WTC11 (cell line): ENCODE results near the gene OR1K1. TPM values are rescaled to one million over a fixed set of nuclear protein-coding genes. Genes with fewer than 3 reads are reported as not detected.

Experiments
- ATAC-seq: fragments of 200-7000 bp; cut with Tn5 transposase; 2 replicates; pipeline ENCODE4 v1.10.0; 2021; ENCODE audit warnings: mild to moderate bottlenecking, moderate library complexity
- CTCF ChIA-PET: fragments of 300-600 bp; sonication (Branson Sonifier 250); formaldehyde crosslinking; loops from one replicate; lab custom pipeline; 2021; ENCODE audit warnings: antibody characterized with exemption; lab: Charles Lee
- POLR2A ChIA-PET: fragments of 350-600 bp; sonication (Branson Sonifier 250); formaldehyde crosslinking; loops from one replicate; lab custom pipeline; 2021; ENCODE audit warnings: antibody characterized with exemption; lab: Charles Lee
- DNase-seq: peaks from one replicate; pipeline ENCODE4 v3.0.0; 2021; ENCODE audit warnings: low spot score
- H3K27ac Mint-ChIP-seq: 2 replicates; pipeline ENCODE4 v1.8.0; 2021; ENCODE audit warnings: mixed read lengths
- H3K27me3 Mint-ChIP-seq: 2 replicates; pipeline ENCODE4 v1.8.0; 2021; ENCODE audit warnings: low read depth, mild to moderate bottlenecking, moderate library complexity, mixed read lengths
- H3K36me3 Mint-ChIP-seq: 2 replicates; pipeline ENCODE4 v1.8.0; 2021; ENCODE audit warnings: mixed read lengths
- H3K4me1 Mint-ChIP-seq: 2 replicates; pipeline ENCODE4 v1.8.0; 2022; ENCODE audit warnings: mixed read lengths
- H3K4me3 Mint-ChIP-seq: 2 replicates; pipeline ENCODE4 v1.8.0; 2021; ENCODE audit warnings: mild to moderate bottlenecking, moderate library complexity, mixed read lengths
- H3K9me3 Mint-ChIP-seq: 2 replicates; pipeline ENCODE4 v1.8.0; 2021; ENCODE audit warnings: mixed read lengths
- CBFB ChIP-seq: sonication (generic); formaldehyde crosslinking; IDR thresholded peaks from 2 replicates; pipeline ENCODE4 v1.8.1; 2022; ENCODE audit warnings: mild to moderate bottlenecking, low read depth, missing genetic modification reagents
- FOXJ3 ChIP-seq: sonication (generic); formaldehyde crosslinking; IDR thresholded peaks from 2 replicates; pipeline ENCODE4 v1.9.0; 2021; ENCODE audit warnings: missing genetic modification reagents, mild to moderate bottlenecking, borderline replicate concordance
- FOXP1 ChIP-seq: sonication (generic); formaldehyde crosslinking; IDR thresholded peaks from 2 replicates; pipeline ENCODE4 v1.8.0; 2022; ENCODE audit warnings: missing genetic modification reagents, mild to moderate bottlenecking, moderate library complexity, borderline replicate concordance
- HMGA2 ChIP-seq: fragments of 250-450 bp; sonication (Bioruptor Pico); IDR thresholded peaks from 2 replicates; pipeline ENCODE4 v1.4.0; 2021; ENCODE audit warnings: mild to moderate bottlenecking, moderate library complexity
- MXD4 ChIP-seq: fragments of 250-450 bp; sonication (Bioruptor Pico); IDR thresholded peaks from 2 replicates; pipeline ENCODE4 v1.8.0; 2021; ENCODE audit warnings: mild to moderate bottlenecking, moderate library complexity, borderline replicate concordance
- RELA ChIP-seq: sonication (generic); formaldehyde crosslinking; IDR thresholded peaks from 2 replicates; pipeline ENCODE4 v1.8.1; 2022; ENCODE audit warnings: missing genetic modification reagents, mild to moderate bottlenecking, borderline replicate concordance
- ZNF263 ChIP-seq: sonication (generic); formaldehyde crosslinking; IDR thresholded peaks from 2 replicates; pipeline ENCODE4 v1.8.1; 2022; ENCODE audit warnings: low read depth, mild to moderate bottlenecking, moderate library complexity, missing genetic modification reagents
- total RNA-seq: library from RNA; stranded (reverse); gene quantifications from 3 replicates; pipeline ENCODE4 v1.2.3, GENCODE V29; 2021
- TF ChIP-seq, protein P1 (sequence below): sonication (generic); formaldehyde crosslinking; IDR thresholded peaks from 2 replicates; pipeline ENCODE4 v1.8.0; 2022; ENCODE audit warnings: mild to moderate bottlenecking, missing genetic modification reagents
- TF ChIP-seq, protein P2 (sequence below): sonication (generic); formaldehyde crosslinking; IDR thresholded peaks from 2 replicates; pipeline ENCODE4 v1.8.0; 2023; ENCODE audit warnings: missing genetic modification reagents
- TF ChIP-seq, protein P3 (sequence below): sonication (generic); formaldehyde crosslinking; IDR thresholded peaks from 2 replicates; pipeline ENCODE4 v1.8.0; 2023; ENCODE audit warnings: missing genetic modification reagents, mild to moderate bottlenecking, borderline replicate concordance
- TF ChIP-seq, protein P4 (sequence below): sonication (generic); formaldehyde crosslinking; IDR thresholded peaks from 2 replicates; pipeline ENCODE4 v1.8.1; 2023; ENCODE audit warnings: mild to moderate bottlenecking, missing genetic modification reagents, borderline replicate concordance
- TF ChIP-seq, protein P5 (sequence below): sonication (generic); formaldehyde crosslinking; IDR thresholded peaks from 2 replicates; pipeline ENCODE4 v1.8.1; 2022; ENCODE audit warnings: low read depth, missing genetic modification reagents, borderline replicate concordance
- TF ChIP-seq, protein P6 (sequence below): sonication (generic); formaldehyde crosslinking; IDR thresholded peaks from 2 replicates; pipeline ENCODE4 v1.8.1; 2022; ENCODE audit warnings: missing genetic modification reagents, borderline replicate concordance
- TF ChIP-seq, protein P7 (sequence below): sonication (generic); formaldehyde crosslinking; IDR thresholded peaks from 2 replicates; pipeline ENCODE4 v1.8.1; 2023; ENCODE audit warnings: mild to moderate bottlenecking, missing genetic modification reagents

The OR1K1 gene
- total RNA-seq, 1 experiment from 2014 or later = not detected

DNA sequence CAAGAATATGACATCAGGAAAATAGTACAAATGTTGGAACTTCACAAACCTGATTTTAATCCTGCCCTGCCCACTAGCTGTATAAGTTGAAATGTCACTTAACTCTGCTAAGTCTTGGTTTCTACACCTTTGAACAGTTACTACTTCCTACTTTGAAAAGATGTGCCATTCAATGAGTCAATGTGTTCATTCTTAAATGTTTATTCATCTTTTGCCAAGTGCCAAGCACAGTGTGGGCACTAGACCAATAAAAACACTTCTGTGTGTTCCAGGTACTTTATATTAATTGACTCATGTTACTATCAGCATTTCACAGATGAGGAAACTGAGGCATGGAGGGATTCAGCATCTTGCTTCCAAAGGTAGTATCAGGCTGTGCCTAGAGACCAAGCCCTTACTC lies 15.6 kb downstream of the OR1K1 start (continued):
- TF ChIP-seq, protein P1, sequence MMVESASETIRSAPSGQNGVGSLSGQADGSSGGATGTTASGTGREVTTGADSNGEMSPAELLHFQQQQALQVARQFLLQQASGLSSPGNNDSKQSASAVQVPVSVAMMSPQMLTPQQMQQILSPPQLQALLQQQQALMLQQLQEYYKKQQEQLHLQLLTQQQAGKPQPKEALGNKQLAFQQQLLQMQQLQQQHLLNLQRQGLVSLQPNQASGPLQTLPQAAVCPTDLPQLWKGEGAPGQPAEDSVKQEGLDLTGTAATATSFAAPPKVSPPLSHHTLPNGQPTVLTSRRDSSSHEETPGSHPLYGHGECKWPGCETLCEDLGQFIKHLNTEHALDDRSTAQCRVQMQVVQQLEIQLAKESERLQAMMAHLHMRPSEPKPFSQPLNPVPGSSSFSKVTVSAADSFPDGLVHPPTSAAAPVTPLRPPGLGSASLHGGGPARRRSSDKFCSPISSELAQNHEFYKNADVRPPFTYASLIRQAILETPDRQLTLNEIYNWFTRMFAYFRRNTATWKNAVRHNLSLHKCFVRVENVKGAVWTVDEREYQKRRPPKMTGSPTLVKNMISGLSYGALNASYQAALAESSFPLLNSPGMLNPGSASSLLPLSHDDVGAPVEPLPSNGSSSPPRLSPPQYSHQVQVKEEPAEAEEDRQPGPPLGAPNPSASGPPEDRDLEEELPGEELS (CRISPR knock-in tag) = no peak
- TF ChIP-seq RELA (CRISPR knock-in tag) (no peak), FOXJ3 (CRISPR knock-in tag) (no peak), FOXP1 (CRISPR knock-in tag) (no peak)
- TF ChIP-seq, protein P2, sequence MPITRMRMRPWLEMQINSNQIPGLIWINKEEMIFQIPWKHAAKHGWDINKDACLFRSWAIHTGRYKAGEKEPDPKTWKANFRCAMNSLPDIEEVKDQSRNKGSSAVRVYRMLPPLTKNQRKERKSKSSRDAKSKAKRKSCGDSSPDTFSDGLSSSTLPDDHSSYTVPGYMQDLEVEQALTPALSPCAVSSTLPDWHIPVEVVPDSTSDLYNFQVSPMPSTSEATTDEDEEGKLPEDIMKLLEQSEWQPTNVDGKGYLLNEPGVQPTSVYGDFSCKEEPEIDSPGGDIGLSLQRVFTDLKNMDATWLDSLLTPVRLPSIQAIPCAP (CRISPR knock-in tag) = no peak

DNA sequence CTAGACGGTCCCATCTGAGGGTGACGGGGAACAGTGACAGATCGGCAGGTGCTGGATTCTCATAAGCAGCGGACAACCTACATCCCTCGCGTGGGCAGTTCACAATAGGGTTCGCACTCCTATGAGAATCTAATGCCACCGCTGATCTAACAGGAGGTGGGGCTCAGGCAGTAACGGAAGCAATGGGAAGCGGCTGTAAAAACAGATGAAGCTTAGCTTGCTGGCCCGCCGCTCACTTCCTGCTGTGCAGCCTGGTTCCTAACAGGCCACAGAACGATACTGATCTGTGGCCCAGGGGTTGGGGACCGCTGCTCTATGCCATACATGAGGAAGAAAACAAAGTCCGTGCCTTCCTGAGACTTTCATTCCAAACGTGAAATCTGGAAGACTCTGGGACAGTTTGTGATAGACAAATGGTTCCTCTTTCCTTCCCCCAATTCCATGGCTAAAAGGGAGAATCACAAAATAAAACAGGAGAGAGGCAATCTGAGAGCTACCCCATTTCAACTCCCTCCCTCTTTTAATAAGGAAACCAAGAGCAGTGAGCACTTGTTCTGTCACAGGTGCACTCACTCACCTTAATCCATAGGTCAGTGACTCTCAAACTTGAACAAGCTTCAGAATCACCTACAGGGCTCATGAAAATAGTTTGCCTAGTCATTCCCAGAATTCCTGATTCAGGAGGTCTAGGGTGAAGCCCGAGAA lies 16.4 kb downstream of the OR1K1 start:
- H3K9me3 Mint-ChIP-seq = no peaks in the 10 kb centered on the region
- CTCF ChIA-PET = interaction anchor here (1.8 kb wide), 1 partner anchor 353 kb away, joined by 6 read pairs; no protein-coding TSS in a partner anchor
- no peak overlapping the region for H3K27ac Mint-ChIP-seq
- no peaks in the 10 kb centered on the region for H3K4me1 Mint-ChIP-seq
- H3K27me3 Mint-ChIP-seq = no peaks in the 10 kb centered on the region
- no peak overlapping the region for H3K4me3 Mint-ChIP-seq
- H3K36me3 Mint-ChIP-seq = peaks cover 23% of the 10 kb centered on the region
- POLR2A ChIA-PET = no interaction called here
- DNase-seq (no peak), ATAC-seq (no peak)
- TF ChIP-seq HMGA2 (CRISPR knock-in tag) (no peak), FOXJ3 (CRISPR knock-in tag) (no peak), CBFB (no peak), MXD4 (CRISPR knock-in tag) (no peak)
- TF ChIP-seq, protein P3, sequence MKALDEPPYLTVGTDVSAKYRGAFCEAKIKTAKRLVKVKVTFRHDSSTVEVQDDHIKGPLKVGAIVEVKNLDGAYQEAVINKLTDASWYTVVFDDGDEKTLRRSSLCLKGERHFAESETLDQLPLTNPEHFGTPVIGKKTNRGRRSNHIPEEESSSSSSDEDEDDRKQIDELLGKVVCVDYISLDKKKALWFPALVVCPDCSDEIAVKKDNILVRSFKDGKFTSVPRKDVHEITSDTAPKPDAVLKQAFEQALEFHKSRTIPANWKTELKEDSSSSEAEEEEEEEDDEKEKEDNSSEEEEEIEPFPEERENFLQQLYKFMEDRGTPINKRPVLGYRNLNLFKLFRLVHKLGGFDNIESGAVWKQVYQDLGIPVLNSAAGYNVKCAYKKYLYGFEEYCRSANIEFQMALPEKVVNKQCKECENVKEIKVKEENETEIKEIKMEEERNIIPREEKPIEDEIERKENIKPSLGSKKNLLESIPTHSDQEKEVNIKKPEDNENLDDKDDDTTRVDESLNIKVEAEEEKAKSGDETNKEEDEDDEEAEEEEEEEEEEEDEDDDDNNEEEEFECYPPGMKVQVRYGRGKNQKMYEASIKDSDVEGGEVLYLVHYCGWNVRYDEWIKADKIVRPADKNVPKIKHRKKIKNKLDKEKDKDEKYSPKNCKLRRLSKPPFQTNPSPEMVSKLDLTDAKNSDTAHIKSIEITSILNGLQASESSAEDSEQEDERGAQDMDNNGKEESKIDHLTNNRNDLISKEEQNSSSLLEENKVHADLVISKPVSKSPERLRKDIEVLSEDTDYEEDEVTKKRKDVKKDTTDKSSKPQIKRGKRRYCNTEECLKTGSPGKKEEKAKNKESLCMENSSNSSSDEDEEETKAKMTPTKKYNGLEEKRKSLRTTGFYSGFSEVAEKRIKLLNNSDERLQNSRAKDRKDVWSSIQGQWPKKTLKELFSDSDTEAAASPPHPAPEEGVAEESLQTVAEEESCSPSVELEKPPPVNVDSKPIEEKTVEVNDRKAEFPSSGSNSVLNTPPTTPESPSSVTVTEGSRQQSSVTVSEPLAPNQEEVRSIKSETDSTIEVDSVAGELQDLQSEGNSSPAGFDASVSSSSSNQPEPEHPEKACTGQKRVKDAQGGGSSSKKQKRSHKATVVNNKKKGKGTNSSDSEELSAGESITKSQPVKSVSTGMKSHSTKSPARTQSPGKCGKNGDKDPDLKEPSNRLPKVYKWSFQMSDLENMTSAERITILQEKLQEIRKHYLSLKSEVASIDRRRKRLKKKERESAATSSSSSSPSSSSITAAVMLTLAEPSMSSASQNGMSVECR (CRISPR knock-in tag) = no peak

DNA sequence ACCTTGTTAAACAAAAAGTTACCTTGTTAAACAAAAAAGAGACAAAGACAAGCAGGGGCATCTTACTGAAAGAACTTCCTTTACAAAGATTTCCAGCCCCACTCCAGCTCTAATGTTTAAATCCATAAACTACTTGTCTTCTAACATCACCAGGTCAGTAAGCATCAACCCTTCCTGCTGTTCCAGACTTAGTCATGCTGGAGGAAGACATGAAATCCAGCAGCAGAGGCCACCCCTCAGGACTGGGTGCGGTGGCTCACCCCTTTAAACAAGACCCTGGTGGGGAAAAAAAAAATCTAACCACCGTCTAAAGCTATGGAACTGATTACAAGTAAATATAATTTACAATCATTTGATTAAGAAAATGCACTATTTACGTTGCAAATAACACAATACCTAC lies 19.4 kb downstream of the OR1K1 start:
- peaks cover 41% of the 10 kb centered on the region for H3K36me3 Mint-ChIP-seq
- POLR2A ChIA-PET = no interaction called here
- no peaks in the 10 kb centered on the region for H3K4me1 Mint-ChIP-seq
- no peaks in the 10 kb centered on the region for H3K27me3 Mint-ChIP-seq
- H3K9me3 Mint-ChIP-seq = no peaks in the 10 kb centered on the region
- no peak overlapping the region for H3K4me3 Mint-ChIP-seq
- CTCF ChIA-PET = interaction anchor here (1.4 kb wide), 1 partner anchor 321 kb away, joined by 4 read pairs; no protein-coding TSS in a partner anchor
- no peak overlapping the region for H3K27ac Mint-ChIP-seq
- DNase-seq (no peak), ATAC-seq (no peak)
- TF ChIP-seq RELA (CRISPR knock-in tag) (no peak), ZNF263 (CRISPR knock-in tag) (no peak)
- TF ChIP-seq, protein P4, sequence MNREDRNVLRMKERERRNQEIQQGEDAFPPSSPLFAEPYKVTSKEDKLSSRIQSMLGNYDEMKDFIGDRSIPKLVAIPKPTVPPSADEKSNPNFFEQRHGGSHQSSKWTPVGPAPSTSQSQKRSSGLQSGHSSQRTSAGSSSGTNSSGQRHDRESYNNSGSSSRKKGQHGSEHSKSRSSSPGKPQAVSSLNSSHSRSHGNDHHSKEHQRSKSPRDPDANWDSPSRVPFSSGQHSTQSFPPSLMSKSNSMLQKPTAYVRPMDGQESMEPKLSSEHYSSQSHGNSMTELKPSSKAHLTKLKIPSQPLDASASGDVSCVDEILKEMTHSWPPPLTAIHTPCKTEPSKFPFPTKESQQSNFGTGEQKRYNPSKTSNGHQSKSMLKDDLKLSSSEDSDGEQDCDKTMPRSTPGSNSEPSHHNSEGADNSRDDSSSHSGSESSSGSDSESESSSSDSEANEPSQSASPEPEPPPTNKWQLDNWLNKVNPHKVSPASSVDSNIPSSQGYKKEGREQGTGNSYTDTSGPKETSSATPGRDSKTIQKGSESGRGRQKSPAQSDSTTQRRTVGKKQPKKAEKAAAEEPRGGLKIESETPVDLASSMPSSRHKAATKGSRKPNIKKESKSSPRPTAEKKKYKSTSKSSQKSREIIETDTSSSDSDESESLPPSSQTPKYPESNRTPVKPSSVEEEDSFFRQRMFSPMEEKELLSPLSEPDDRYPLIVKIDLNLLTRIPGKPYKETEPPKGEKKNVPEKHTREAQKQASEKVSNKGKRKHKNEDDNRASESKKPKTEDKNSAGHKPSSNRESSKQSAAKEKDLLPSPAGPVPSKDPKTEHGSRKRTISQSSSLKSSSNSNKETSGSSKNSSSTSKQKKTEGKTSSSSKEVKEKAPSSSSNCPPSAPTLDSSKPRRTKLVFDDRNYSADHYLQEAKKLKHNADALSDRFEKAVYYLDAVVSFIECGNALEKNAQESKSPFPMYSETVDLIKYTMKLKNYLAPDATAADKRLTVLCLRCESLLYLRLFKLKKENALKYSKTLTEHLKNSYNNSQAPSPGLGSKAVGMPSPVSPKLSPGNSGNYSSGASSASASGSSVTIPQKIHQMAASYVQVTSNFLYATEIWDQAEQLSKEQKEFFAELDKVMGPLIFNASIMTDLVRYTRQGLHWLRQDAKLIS = no peak
- TF ChIP-seq, protein P5, sequence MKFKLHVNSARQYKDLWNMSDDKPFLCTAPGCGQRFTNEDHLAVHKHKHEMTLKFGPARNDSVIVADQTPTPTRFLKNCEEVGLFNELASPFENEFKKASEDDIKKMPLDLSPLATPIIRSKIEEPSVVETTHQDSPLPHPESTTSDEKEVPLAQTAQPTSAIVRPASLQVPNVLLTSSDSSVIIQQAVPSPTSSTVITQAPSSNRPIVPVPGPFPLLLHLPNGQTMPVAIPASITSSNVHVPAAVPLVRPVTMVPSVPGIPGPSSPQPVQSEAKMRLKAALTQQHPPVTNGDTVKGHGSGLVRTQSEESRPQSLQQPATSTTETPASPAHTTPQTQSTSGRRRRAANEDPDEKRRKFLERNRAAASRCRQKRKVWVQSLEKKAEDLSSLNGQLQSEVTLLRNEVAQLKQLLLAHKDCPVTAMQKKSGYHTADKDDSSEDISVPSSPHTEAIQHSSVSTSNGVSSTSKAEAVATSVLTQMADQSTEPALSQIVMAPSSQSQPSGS (CRISPR knock-in tag) = no peak
- TF ChIP-seq, protein P6, sequence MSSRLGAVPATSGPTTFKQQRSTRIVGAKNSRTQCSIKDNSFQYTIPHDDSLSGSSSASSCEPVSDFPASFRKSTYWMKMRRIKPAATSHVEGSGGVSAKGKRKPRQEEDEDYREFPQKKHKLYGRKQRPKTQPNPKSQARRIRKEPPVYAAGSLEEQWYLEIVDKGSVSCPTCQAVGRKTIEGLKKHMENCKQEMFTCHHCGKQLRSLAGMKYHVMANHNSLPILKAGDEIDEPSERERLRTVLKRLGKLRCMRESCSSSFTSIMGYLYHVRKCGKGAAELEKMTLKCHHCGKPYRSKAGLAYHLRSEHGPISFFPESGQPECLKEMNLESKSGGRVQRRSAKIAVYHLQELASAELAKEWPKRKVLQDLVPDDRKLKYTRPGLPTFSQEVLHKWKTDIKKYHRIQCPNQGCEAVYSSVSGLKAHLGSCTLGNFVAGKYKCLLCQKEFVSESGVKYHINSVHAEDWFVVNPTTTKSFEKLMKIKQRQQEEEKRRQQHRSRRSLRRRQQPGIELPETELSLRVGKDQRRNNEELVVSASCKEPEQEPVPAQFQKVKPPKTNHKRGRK (CRISPR knock-in tag) = no peak
- TF ChIP-seq, protein P7, sequence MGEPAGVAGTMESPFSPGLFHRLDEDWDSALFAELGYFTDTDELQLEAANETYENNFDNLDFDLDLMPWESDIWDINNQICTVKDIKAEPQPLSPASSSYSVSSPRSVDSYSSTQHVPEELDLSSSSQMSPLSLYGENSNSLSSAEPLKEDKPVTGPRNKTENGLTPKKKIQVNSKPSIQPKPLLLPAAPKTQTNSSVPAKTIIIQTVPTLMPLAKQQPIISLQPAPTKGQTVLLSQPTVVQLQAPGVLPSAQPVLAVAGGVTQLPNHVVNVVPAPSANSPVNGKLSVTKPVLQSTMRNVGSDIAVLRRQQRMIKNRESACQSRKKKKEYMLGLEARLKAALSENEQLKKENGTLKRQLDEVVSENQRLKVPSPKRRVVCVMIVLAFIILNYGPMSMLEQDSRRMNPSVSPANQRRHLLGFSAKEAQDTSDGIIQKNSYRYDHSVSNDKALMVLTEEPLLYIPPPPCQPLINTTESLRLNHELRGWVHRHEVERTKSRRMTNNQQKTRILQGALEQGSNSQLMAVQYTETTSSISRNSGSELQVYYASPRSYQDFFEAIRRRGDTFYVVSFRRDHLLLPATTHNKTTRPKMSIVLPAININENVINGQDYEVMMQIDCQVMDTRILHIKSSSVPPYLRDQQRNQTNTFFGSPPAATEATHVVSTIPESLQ = no peak
